Smooth muscle cell of bladder (primary cell): Measurements from ENCODE around the gene MDK. TPM values are rescaled to one million over a fixed set of nuclear protein-coding genes. Genes with fewer than 3 reads are reported as not detected.

ENCODE experiments used
- total RNA-seq: library from RNA; depleted of rRNA; stranded (reverse); fragments of >200 nt; gene quantifications from 2 replicates; pipeline ENCODE4 v1.2.3, GENCODE V29; 2014

MDK gene
- 18.9 and 33.1 TPM in 2 replicates for total RNA-seq

GRCh38 chr11:46381048-46381818 is at the start of gene MDK:
Gene MDK (plus strand): TSS chr11:46381669. CDS start chr11:46382058, 389 bp downstream.

GRCh38 chr11:46346886-46347636 is 34.4 kb upstream of the MDK start, which contains the start of gene DGKZ:
Gene DGKZ (plus strand): TSS chr11:46347463. CDS start chr11:46347660, 197 bp downstream.

GRCh38 chr11:46391578-46392420 is 10.3 kb downstream of the MDK start, which contains the start of gene CHRM4:
Gene CHRM4 (minus strand): TSS chr11:46391776. CDS start chr11:46386557, 5,219 bp downstream.

Other genes starting within 250 kb of the MDK start
- 30.7 and 45.7 TPM in 2 replicates for gene CREB3L1, start 104.0 kb upstream of the MDK start, total RNA-seq
- 16.9 and 25.8 TPM in 2 replicates for gene DGKZ, start 34.2 kb upstream of the MDK start, total RNA-seq
- gene CHRM4, start 10.1 kb downstream of the MDK start, total RNA-seq = not detected in 2 replicates
- gene AMBRA1, start 212.4 kb downstream of the MDK start, total RNA-seq = 13.2 and 18.3 TPM in 2 replicates
- 5.0 and 6.6 TPM in 2 replicates for gene HARBI1, start 235.6 kb downstream of the MDK start, total RNA-seq
- 75.1 and 75.2 TPM in 2 replicates for gene ATG13, start 235.9 kb downstream of the MDK start, total RNA-seq